Liver (tissue), 9 donors: ENCODE measurements around the gene SAMD1. TPM values are rescaled to one million over a fixed set of nuclear protein-coding genes. Genes with fewer than 3 reads are reported as not detected.

ENCODE experiments used
- DNase-seq: peaks from one replicate; pipeline ENCODE4 v3.0.0-alpha.2; 2017; ENCODE audit warnings: low spot score
- H3K27ac ChIP-seq, 2 donors: one replicate each; pipeline ENCODE4 v1.7.0; 2013; ENCODE audit warnings: inconsistent platforms in 2 of 2, low read length in 2 of 2, control low read depth in 1 of 2, low read depth in 1 of 2, mild to moderate bottlenecking in 1 of 2
- H3K27me3 ChIP-seq, 4 donors: one replicate each; pipeline versions ENCODE4 v1.6.1 to v1.7.0; 2013; ENCODE audit warnings: low read length in 3 of 4, inconsistent platforms in 1 of 4, mild to moderate bottlenecking in 1 of 4, moderate library complexity in 1 of 4; ENCODE audit not compliant: control insufficient read depth in 4 of 4, insufficient read depth in 4 of 4
- H3K36me3 ChIP-seq, 4 donors: one replicate each; pipeline versions ENCODE4 v1.6.1 to v1.7.0; 2013; ENCODE audit warnings: low read length in 3 of 4, mild to moderate bottlenecking in 3 of 4, low read depth in 1 of 4, moderate library complexity in 1 of 4; ENCODE audit not compliant: control insufficient read depth in 4 of 4, insufficient read depth in 3 of 4
- H3K4me1 ChIP-seq, 4 donors: one replicate each; pipeline versions ENCODE4 v1.6.1 to v1.7.0; 2013; ENCODE audit warnings: low read length in 3 of 4, mild to moderate bottlenecking in 3 of 4, moderate library complexity in 1 of 4; ENCODE audit not compliant: control insufficient read depth in 4 of 4, insufficient read depth in 4 of 4
- H3K4me3 ChIP-seq, 3 donors: one replicate each; pipeline versions ENCODE4 v1.6.1 to v1.7.0; 2013; ENCODE audit warnings: low read length in 3 of 3, control low read depth in 1 of 3, low read depth in 1 of 3, mild to moderate bottlenecking in 1 of 3
- H3K9ac ChIP-seq, 2 donors: one replicate each; pipeline ENCODE4 v1.7.0; 2013; ENCODE audit warnings: low read length in 2 of 2, mild to moderate bottlenecking in 2 of 2, moderate library complexity in 2 of 2, control low read depth in 1 of 2, low read depth in 1 of 2
- H3K9me3 ChIP-seq, 4 donors: one replicate each; pipeline versions ENCODE4 v1.6.1 to v1.7.0; 2013; ENCODE audit warnings: low read length in 3 of 4; ENCODE audit not compliant: control insufficient read depth in 4 of 4
- ATF3 ChIP-seq: IDR thresholded peaks from 2 replicates; pipeline ENCODE4 v1.6.1; 2016; ENCODE audit warnings: antibody characterized with exemption
- CTCF ChIP-seq: fragments of 150-350 bp; IDR thresholded peaks from 2 replicates; pipeline ENCODE4 v1.5.1; 2017; ENCODE audit warnings: improper control_type of control experiment, low read depth, low read length; ENCODE audit not compliant: missing input control
- EGR1 ChIP-seq, 2 donors: IDR thresholded peaks; 2 replicates each; pipeline ENCODE4 v1.6.1; 2016 to 2018; ENCODE audit warnings: antibody characterized with exemption in 2 of 2, low read depth in 2 of 2
- FOXA1 ChIP-seq: IDR thresholded peaks from 2 replicates; pipeline ENCODE4 v1.6.1; 2016; ENCODE audit warnings: antibody characterized with exemption
- FOXA2 ChIP-seq: IDR thresholded peaks from 2 replicates; pipeline ENCODE4 v1.6.1; 2016; ENCODE audit warnings: antibody characterized with exemption
- GABPA ChIP-seq, 2 donors: IDR thresholded peaks in 1 of 2; conservative IDR thresholded peaks in 1 of 2; 2 replicates each; pipeline ENCODE4 v1.6.1; 2016; ENCODE audit warnings: antibody characterized with exemption in 2 of 2, mild to moderate bottlenecking in 1 of 2, moderate library complexity in 1 of 2
- HNF4A ChIP-seq, 2 donors: conservative IDR thresholded peaks; 2 replicates each; pipeline ENCODE4 v1.6.1; 2016; ENCODE audit warnings: antibody characterized with exemption in 2 of 2, mild to moderate bottlenecking in 2 of 2
- HNF4G ChIP-seq: IDR thresholded peaks from 2 replicates; pipeline ENCODE4 v1.6.1; 2016; ENCODE audit warnings: antibody characterized with exemption
- JUND ChIP-seq, 2 donors: IDR thresholded peaks; 2 replicates each; pipeline ENCODE4 v1.6.1; 2016; ENCODE audit warnings: antibody characterized with exemption in 2 of 2
- MAX ChIP-seq: IDR thresholded peaks from 2 replicates; pipeline ENCODE4 v1.6.1; 2016; ENCODE audit warnings: antibody characterized with exemption
- NR2F2 ChIP-seq: IDR thresholded peaks from 2 replicates; pipeline ENCODE4 v1.6.1; 2016; ENCODE audit warnings: antibody characterized with exemption
- RAD21 ChIP-seq, 2 donors: IDR thresholded peaks; 2 replicates each; pipeline ENCODE4 v1.6.1; 2016; ENCODE audit warnings: antibody characterized with exemption in 2 of 2, mild to moderate bottlenecking in 2 of 2
- REST ChIP-seq: IDR thresholded peaks from 2 replicates; pipeline ENCODE4 v1.6.1; 2016; ENCODE audit warnings: antibody characterized with exemption, mild to moderate bottlenecking
- RXRA ChIP-seq, 2 donors: IDR thresholded peaks; 2 replicates each; pipeline ENCODE4 v1.6.1; 2017 to 2018; ENCODE audit warnings: antibody characterized with exemption in 2 of 2, mild to moderate bottlenecking in 1 of 2
- SP1 ChIP-seq: IDR thresholded peaks from 2 replicates; pipeline ENCODE4 v1.6.1; 2018; ENCODE audit warnings: antibody characterized with exemption, mild to moderate bottlenecking
- TAF1 ChIP-seq: conservative IDR thresholded peaks from 2 replicates; pipeline ENCODE4 v1.6.1; 2016; ENCODE audit warnings: antibody characterized with exemption, mild to moderate bottlenecking
- YY1 ChIP-seq: IDR thresholded peaks from 2 replicates; pipeline ENCODE4 v1.6.1; 2016; ENCODE audit warnings: antibody characterized with exemption, mild to moderate bottlenecking
- WGBS: extraction: QIAGEN DNeasy Blood & Tissue Kit; methylation state at CpG from one replicate; pipeline ENCODE4 v1.1.7; 2013; 5-methylcytosine and 5-hydroxymethylcytosine counted together
- polyA plus RNA-seq, 2 donors: library from polyadenylated mRNA; stranded (reverse) in 1 of 2; unstranded in 1 of 2; fragments of 200-250 nt in 1 of 2; fragments of >200 nt in 1 of 2; fragmentation: Nextera tagmentation in 1 of 2; extraction: Ambion mirVana in 1 of 2; gene quantifications; one replicate each; pipeline versions ENCODE4 v1.2.1 to v1.2.3, GENCODE V29; 2013 to 2015
- total RNA-seq, 2 donors: library from RNA; depleted of rRNA; stranded (reverse); fragments of >200 nt; gene quantifications; one replicate each; pipeline ENCODE4 v1.2.3, GENCODE V29; 2014
- donor health status: healthy.
- donor health status: healthy.
- donor health status: healthy.
- donor health status: healthy.
- donor health status: healthy.

Gene SAMD1
- total and polyA plus RNA-seq, 4 donors = 2.1 to 33.0 (median 9.0) TPM

- H3K9me3 ChIP-seq = no peaks in the 10 kb centered on the region
- H3K27ac ChIP-seq = peak overlapping the region; percentile 1 to 20
- TF ChIP-seq SP1 = no peak
- TF ChIP-seq HNF4A (conservative IDR thresholded peaks at IDR 0.05) = peak in 1 of 2 donors; percentile 7
- TF ChIP-seq NR2F2 = peak; percentile 19
- TF ChIP-seq RXRA (IDR thresholded peaks at IDR 0.05) = peak in 1 of 2 donors; percentile 54
- no peak for TF ChIP-seq CTCF
- H3K9ac ChIP-seq = no peak overlapping the region
- no peak for DNase-seq
- peaks cover 8 to 18% (median 13%) of the 10 kb centered on the region in 4 donors for H3K4me1 ChIP-seq
- H3K36me3 ChIP-seq = peaks cover 11 to 23% (median 15%) of the 10 kb centered on the region in 4 donors
- H3K27me3 ChIP-seq = no peaks in the 10 kb centered on the region
- H3K4me3 ChIP-seq = no peak overlapping the region
- 84% methylated on average over 23 of the region's 23 CpGs for WGBS
Observed at GRCh38 chr19:14107581-14108461, 17.3 kb upstream of the SAMD1 start.

GRCh38 chr19:14106840-14107239 is 16.3 kb upstream of the SAMD1 start:
- WGBS = 94% methylated on average over 16 of the region's 16 CpGs
- peaks cover 2 to 10% (median 6%) of the 10 kb centered on the region in 4 donors for H3K4me1 ChIP-seq
- DNase-seq = no peak
- H3K9me3 ChIP-seq = no peaks in the 10 kb centered on the region
- no peak overlapping the region for H3K27ac ChIP-seq
- no peak overlapping the region for H3K9ac ChIP-seq
- peaks cover 13 to 29% (median 21%) of the 10 kb centered on the region in 4 donors for H3K36me3 ChIP-seq
- no peaks in the 10 kb centered on the region for H3K27me3 ChIP-seq
- no peak overlapping the region for H3K4me3 ChIP-seq
- TF ChIP-seq GABPA (IDR thresholded peaks at IDR 0.05 in 1 of 2, conservative IDR thresholded peaks at IDR 0.05 in 1 of 2) (no peak), TAF1 (no peak), RXRA (IDR thresholded peaks at IDR 0.05) (no peak), EGR1 (IDR thresholded peaks at IDR 0.05; ENCODE audit: low read depth in 2 of 2) (no peak), CTCF (no peak), ATF3 (no peak), RAD21 (IDR thresholded peaks at IDR 0.05) (no peak), YY1 (no peak), FOXA1 (no peak), MAX (no peak), REST (no peak), FOXA2 (no peak), HNF4A (conservative IDR thresholded peaks at IDR 0.05) (no peak), JUND (IDR thresholded peaks at IDR 0.05) (no peak), NR2F2 (no peak), HNF4G (no peak), SP1 (no peak)
